DND-41 (cell line): Measurements from ENCODE around the gene LRRC30.

Experiments used
- ATAC-seq: fragments of 200-7000 bp; cut with Tn5 transposase; 3 replicates; pipeline ENCODE4 v1.9.1; 2021; ENCODE audit warnings: low read depth; ENCODE audit not compliant: insufficient read depth
- DNase-seq: peaks from one replicate; pipeline ENCODE4 v3.0.0-alpha.2; 2020
- H2AFZ ChIP-seq: 2 replicates; pipeline ENCODE4 v1.6.0; 2012; ENCODE audit warnings: low read depth, low read length
- H3K27ac ChIP-seq: 2 replicates; pipeline ENCODE4 v1.5.1; 2012; ENCODE audit warnings: low read length, inconsistent platforms
- H3K27me3 ChIP-seq: fragments of 200-600 bp; sonication (generic); 2 replicates; pipeline ENCODE4 v1.6.0; 2012; ENCODE audit warnings: low read length, mild to moderate bottlenecking, inconsistent platforms; ENCODE audit not compliant: insufficient read depth, poor library complexity
- H3K36me3 ChIP-seq: 2 replicates; pipeline ENCODE4 v1.5.1; 2012; ENCODE audit warnings: low read length, inconsistent platforms; ENCODE audit not compliant: insufficient read depth
- H3K4me1 ChIP-seq: 2 replicates; pipeline ENCODE4 v1.5.1; 2012; ENCODE audit warnings: mild to moderate bottlenecking, low read length; ENCODE audit not compliant: insufficient read depth
- H3K4me2 ChIP-seq: 2 replicates; pipeline ENCODE4 v1.6.0; 2012; ENCODE audit warnings: mild to moderate bottlenecking, moderate library complexity, low read length, inconsistent platforms; ENCODE audit not compliant: insufficient read depth
- H3K4me3 ChIP-seq, 2 experiments: fragments of 200-600 bp in 1 of 2; shearing (Covaris generic) in 1 of 2; 2 replicates each; pipeline ENCODE4 v1.5.1; 2012 to 2016; ENCODE audit warnings: inconsistent platforms in 2 of 2, low read length in 2 of 2, mild to moderate bottlenecking in 2 of 2, low read depth in 1 of 2, moderate library complexity in 1 of 2
- H3K79me2 ChIP-seq: 2 replicates; pipeline ENCODE4 v1.6.0; 2012; ENCODE audit warnings: low read length, inconsistent platforms; ENCODE audit not compliant: insufficient read depth
- H3K9ac ChIP-seq: 2 replicates; pipeline ENCODE4 v1.6.0; 2012; ENCODE audit warnings: low read depth, mild to moderate bottlenecking, inconsistent platforms, low read length, moderate library complexity
- H3K9me3 ChIP-seq: 2 replicates; pipeline ENCODE4 v1.5.1; 2012; ENCODE audit warnings: low read length, moderate library complexity, mild to moderate bottlenecking, inconsistent platforms; ENCODE audit not compliant: insufficient read depth, severe bottlenecking
- H4K20me1 ChIP-seq: 2 replicates; pipeline ENCODE4 v1.6.0; 2012; ENCODE audit warnings: low read length; ENCODE audit not compliant: insufficient read depth
- CTCF ChIP-seq: IDR thresholded peaks from 2 replicates; pipeline ENCODE4 v1.5.1; 2012; ENCODE audit warnings: borderline replicate concordance, low read length, moderate library complexity, mild to moderate bottlenecking; ENCODE audit not compliant: poor library complexity, severe bottlenecking; ENCODE audit errors: extremely low read depth
- EZH2 ChIP-seq: IDR thresholded peaks from 3 replicates; pipeline ENCODE4 v1.6.1; 2012; ENCODE audit warnings: borderline replicate concordance, low read depth, mild to moderate bottlenecking, moderate library complexity, low read length, inconsistent platforms; ENCODE audit not compliant: severe bottlenecking

LRRC30 gene

GRCh38 chr18:7230626-7231349 lies at the start of gene LRRC30:
Gene LRRC30 (plus strand): TSS chr18:7231089. CDS start chr18:7231139, 50 bp downstream.
- no peak for DNase-seq
- TF ChIP-seq CTCF (no peak), EZH2 (no peak)

GRCh38 chr18:7185701-7186100 lies 45.2 kb upstream of the LRRC30 start:
- no peak for ATAC-seq

More at GRCh38 chr18:7230626-7231349, at the start of gene LRRC30:
- no peak within 1 kb of the TSS for H3K9ac ChIP-seq
- no peak within 1 kb of the TSS for H3K4me3 ChIP-seq
- H4K20me1 ChIP-seq: no peaks in the 10 kb centered on the region
- H3K27ac ChIP-seq: no peak within 1 kb of the TSS
- no peaks in the 10 kb centered on the region for H3K27me3 ChIP-seq
- no peak within 1 kb of the TSS for H2AFZ ChIP-seq
- H3K4me1 ChIP-seq: no peaks in the 10 kb centered on the region
- H3K36me3 ChIP-seq: no peaks in the 10 kb centered on the region
- H3K79me2 ChIP-seq: no peaks in the 10 kb centered on the region
- no peak within 1 kb of the TSS for H3K4me2 ChIP-seq
- ATAC-seq: no peak
- H3K9me3 ChIP-seq: no peaks in the 10 kb centered on the region

GRCh38 chr18:7190547-7191156 lies 40.2 kb upstream of the LRRC30 start:
- Histone ChIP-seq H4K20me1 (no peaks in the 10 kb centered on the region), H3K4me2 (no peak overlapping the region), H3K27me3 (no peaks in the 10 kb centered on the region), H3K9me3 (no peaks in the 10 kb centered on the region), H3K4me1 (no peaks in the 10 kb centered on the region), H3K79me2 (no peaks in the 10 kb centered on the region), H3K9ac (no peak overlapping the region), H2AFZ (no peak overlapping the region), H3K27ac (no peak overlapping the region), H3K4me3 (no peak overlapping the region), H3K36me3 (no peaks in the 10 kb centered on the region)
- no peak for TF ChIP-seq CTCF
- TF ChIP-seq EZH2: no peak
- ATAC-seq (no peak), DNase-seq (no peak)

More at GRCh38 chr18:7185701-7186100, 45.2 kb upstream of the LRRC30 start:
- H2AFZ ChIP-seq: no peak overlapping the region
- H3K9ac ChIP-seq: no peak overlapping the region
- no peaks in the 10 kb centered on the region for H3K9me3 ChIP-seq
- no peaks in the 10 kb centered on the region for H3K79me2 ChIP-seq
- H3K27me3 ChIP-seq: no peaks in the 10 kb centered on the region
- DNase-seq: no peak
- no peak overlapping the region for H3K27ac ChIP-seq
- H3K4me3 ChIP-seq: no peak overlapping the region
- H4K20me1 ChIP-seq: no peaks in the 10 kb centered on the region
- no peaks in the 10 kb centered on the region for H3K4me1 ChIP-seq
- no peak overlapping the region for H3K4me2 ChIP-seq
- H3K36me3 ChIP-seq: no peaks in the 10 kb centered on the region
- TF ChIP-seq CTCF (no peak), EZH2 (no peak)
